Testis (tissue), 2 donors: ENCODE results near the gene REEP2.

ENCODE experiments used
- POLR2A ChIP-seq: fragments of 450-650 bp; IDR thresholded peaks from one replicate; pipeline ENCODE4 v1.6.1; 2017; ENCODE audit warnings: antibody characterized with exemption, mild to moderate bottlenecking, moderate library complexity
- TF ChIP-seq, protein P1 (sequence below), 3 experiments: fragments of 450-650 bp in 2 of 3; fragments of 200-600 bp in 1 of 3; sonication (generic) in 1 of 3; IDR thresholded peaks; one replicate each; pipeline ENCODE4 v1.5.1; 2016 to 2019; ENCODE audit warnings: antibody characterized with exemption in 3 of 3, mild to moderate bottlenecking in 2 of 3, moderate library complexity in 1 of 3

DNA sequence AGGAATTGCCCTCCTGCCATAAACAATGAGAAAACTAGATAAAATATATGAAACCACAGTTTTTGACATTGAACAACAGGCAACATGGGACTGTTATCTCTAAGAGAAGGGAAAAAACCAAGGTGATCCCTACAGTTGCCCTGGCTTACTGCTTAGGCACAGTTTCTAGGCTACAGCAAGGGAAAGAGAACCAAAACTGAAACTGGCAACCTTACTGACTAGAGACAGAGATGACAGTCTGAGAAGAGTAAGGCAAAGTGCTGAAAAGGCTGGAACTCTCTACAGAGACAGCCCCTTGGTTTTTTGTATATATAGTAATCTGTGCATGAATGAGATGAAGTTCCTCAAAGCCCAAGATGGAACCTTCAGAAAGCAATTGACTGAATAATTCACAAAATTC lies 36.2 kb upstream of the REEP2 start:
- TF ChIP-seq, protein P1, sequence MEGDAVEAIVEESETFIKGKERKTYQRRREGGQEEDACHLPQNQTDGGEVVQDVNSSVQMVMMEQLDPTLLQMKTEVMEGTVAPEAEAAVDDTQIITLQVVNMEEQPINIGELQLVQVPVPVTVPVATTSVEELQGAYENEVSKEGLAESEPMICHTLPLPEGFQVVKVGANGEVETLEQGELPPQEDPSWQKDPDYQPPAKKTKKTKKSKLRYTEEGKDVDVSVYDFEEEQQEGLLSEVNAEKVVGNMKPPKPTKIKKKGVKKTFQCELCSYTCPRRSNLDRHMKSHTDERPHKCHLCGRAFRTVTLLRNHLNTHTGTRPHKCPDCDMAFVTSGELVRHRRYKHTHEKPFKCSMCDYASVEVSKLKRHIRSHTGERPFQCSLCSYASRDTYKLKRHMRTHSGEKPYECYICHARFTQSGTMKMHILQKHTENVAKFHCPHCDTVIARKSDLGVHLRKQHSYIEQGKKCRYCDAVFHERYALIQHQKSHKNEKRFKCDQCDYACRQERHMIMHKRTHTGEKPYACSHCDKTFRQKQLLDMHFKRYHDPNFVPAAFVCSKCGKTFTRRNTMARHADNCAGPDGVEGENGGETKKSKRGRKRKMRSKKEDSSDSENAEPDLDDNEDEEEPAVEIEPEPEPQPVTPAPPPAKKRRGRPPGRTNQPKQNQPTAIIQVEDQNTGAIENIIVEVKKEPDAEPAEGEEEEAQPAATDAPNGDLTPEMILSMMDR (IDR thresholded peaks at IDR 0.05), result no peak
- no peak for TF ChIP-seq POLR2A
